ENCODE data around the gene DTNBP1.

The DTNBP1 gene

GRCh38 chr6:15512126-15512525 is 150.7 kb downstream of the DTNBP1 start:
- DNase-seq: no peak

GRCh38 chr6:15511248-15512125 is 151.3 kb downstream of the DTNBP1 start:
- no peak for DNase-seq

- no peak for DNase-seq
Observed at GRCh38 chr6:15510536-15511247, 152.1 kb downstream of the DTNBP1 start.

- no peak for DNase-seq
Observed at GRCh38 chr6:15510121-15510520, 152.7 kb downstream of the DTNBP1 start.

GRCh38 chr6:15509335-15509933 is 153.4 kb downstream of the DTNBP1 start:
- DNase-seq: no peak

- DNase-seq: no peak
Observed at GRCh38 chr6:15508931-15509330, 153.9 kb downstream of the DTNBP1 start.

GRCh38 chr6:15508441-15508871 is 154.4 kb downstream of the DTNBP1 start:
- DNase-seq: no peak

GRCh38 chr6:15507746-15508145 is 155.1 kb downstream of the DTNBP1 start:
- DNase-seq: no peak

GRCh38 chr6:15507221-15507620 is 155.6 kb downstream of the DTNBP1 start:
- DNase-seq: no peak

GRCh38 chr6:15506066-15506465 is 156.8 kb downstream of the DTNBP1 start:
- DNase-seq: no peak

GRCh38 chr6:15505463-15505918 is 157.3 kb downstream of the DTNBP1 start:
- no peak for DNase-seq

GRCh38 chr6:15504581-15505350 is 158.1 kb downstream of the DTNBP1 start:
- no peak for DNase-seq

- DNase-seq: no peak
Observed at GRCh38 chr6:15504040-15504495, 158.8 kb downstream of the DTNBP1 start.

- no peak for DNase-seq
Observed at GRCh38 chr6:15503346-15503680, 159.5 kb downstream of the DTNBP1 start.

- no peak for DNase-seq
Observed at GRCh38 chr6:15502446-15503345, 160.1 kb downstream of the DTNBP1 start.

- no peak for DNase-seq
Observed at GRCh38 chr6:15501826-15502445, 160.9 kb downstream of the DTNBP1 start.

- no peak for DNase-seq
Observed at GRCh38 chr6:15500901-15501825, 161.7 kb downstream of the DTNBP1 start.

GRCh38 chr6:15500078-15500740 is 162.6 kb downstream of the DTNBP1 start:
- no peak for DNase-seq

GRCh38 chr6:15499591-15499990 is 163.2 kb downstream of the DTNBP1 start:
- no peak for DNase-seq

- no peak for DNase-seq
Observed at GRCh38 chr6:15499125-15499524, 163.7 kb downstream of the DTNBP1 start.
